GF-D8 (cell line): ENCODE measurements around the gene GPC6.

Experiments
- DNase-seq: peaks from one replicate; lab custom pipeline; 2025; lab: John Stamatoyannopoulos, UW

GPC6 gene

DNA sequence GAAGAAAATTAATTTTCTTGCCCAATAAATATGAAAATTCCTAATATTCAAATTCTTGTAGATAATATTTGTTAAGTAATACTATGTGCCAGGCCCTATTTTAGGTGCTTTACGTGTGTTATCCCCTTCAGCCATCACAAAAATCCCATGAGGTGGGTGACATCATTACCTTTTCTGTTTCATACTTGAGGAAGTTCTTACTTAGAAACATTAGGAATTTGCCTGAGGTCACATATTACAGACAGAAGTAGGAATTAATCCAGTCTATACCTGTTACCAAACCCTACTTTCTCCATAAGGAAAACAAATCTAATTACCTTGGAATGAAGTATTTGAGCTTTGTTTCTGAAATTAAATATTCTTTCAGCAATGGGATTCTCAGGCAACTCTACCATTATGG, 336.1 kb downstream of the GPC6 start:
- no peak for DNase-seq

- no peak for DNase-seq
Measured at GRCh38 chr13:93577105-93577504, 350.5 kb downstream of the GPC6 start.

DNA sequence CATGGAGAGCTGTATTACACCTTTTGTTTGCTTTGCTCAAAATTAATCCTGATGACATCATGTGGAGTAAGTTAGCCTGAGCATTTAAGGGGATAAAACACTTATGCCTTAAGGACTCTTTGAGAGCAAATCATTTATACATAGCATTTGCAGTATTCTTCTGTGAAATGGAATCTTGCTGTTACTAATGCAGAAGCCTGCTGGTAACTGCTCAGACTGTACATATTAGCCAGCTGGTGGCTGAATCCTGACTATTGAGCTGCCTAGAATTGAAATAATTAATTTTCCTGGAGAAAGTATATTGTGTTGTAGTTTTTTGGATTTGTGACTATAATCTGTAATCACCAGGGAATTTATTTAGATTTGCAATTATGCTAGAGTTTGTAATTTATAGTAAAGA, 363.2 kb downstream of the GPC6 start:
- DNase-seq = no peak

- no peak for DNase-seq
Measured at GRCh38 chr13:93603043-93603442, 376.4 kb downstream of the GPC6 start.

- no peak for DNase-seq
Measured at GRCh38 chr13:93614776-93615175, 388.2 kb downstream of the GPC6 start.

GRCh38 chr13:93620181-93620765, 393.7 kb downstream of the GPC6 start:
- no peak for DNase-seq

DNA sequence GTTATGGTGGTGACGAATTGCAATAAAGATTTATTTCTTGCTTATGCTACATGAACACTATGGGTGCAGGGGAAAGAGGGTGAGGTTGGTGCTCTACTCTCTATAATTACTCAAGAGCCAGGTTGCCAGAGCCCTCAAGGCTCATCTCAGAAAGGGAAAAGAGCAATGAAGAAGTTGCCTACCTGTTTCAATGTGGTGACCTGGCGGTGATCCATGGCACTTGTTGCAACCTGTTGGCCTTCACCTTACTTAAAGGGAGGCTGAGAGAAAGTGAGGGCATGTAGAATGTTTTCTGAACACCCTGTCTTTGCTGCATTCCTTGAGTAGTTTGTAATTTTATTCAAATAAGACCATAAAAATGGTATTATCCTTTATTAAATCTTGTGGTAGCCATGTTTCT, 394.4 kb downstream of the GPC6 start:
- DNase-seq = no peak

- no peak for DNase-seq
Measured at GRCh38 chr13:93621966-93622365, 395.4 kb downstream of the GPC6 start.

GRCh38 chr13:93624311-93624777, 397.7 kb downstream of the GPC6 start:
- DNase-seq = no peak

DNA sequence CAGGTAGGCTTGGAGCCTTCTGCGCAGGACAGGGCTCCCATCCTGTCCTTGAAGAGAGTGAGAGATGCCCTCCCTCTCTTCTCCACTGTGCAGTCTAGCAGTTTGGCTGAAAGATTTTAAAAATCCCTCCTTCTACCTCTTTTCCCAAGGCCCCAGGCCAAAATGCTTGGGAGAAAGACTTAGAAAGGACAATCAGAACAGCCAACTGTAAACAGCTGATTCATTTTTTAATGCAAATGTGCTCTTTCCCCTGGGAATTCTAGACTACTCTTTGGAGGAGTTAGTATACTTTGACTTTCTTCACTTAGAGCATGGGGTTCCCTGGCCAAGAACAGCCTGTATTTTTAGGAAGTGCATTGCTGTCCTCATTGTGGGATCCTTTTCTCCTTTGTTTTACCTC, 398.9 kb downstream of the GPC6 start:
- DNase-seq = no peak

- DNase-seq = no peak
Measured at GRCh38 chr13:93628136-93628797, 401.7 kb downstream of the GPC6 start.

DNA sequence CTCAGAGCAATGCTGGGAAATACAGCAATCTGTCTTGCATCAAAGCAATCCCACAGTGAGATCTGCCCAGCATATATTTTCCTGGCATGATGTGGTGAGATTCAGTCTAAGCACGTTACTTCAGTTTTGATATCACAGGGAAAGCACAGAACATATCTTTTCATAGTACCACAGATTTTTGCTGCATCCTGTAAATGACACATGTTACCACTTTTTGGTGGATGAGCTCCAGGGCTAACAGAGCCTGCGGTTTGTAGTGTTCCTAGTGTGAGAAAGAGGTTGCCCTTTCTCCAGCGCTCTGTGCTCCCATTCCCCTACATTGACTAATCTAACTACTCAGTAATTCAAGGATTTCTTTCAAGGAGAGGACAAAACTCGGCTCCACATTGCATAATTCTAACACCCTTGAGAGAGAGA, 409.0 kb downstream of the GPC6 start:
- DNase-seq = no peak

- DNase-seq = no peak
Measured at GRCh38 chr13:93637852-93638251, 411.2 kb downstream of the GPC6 start.

DNA sequence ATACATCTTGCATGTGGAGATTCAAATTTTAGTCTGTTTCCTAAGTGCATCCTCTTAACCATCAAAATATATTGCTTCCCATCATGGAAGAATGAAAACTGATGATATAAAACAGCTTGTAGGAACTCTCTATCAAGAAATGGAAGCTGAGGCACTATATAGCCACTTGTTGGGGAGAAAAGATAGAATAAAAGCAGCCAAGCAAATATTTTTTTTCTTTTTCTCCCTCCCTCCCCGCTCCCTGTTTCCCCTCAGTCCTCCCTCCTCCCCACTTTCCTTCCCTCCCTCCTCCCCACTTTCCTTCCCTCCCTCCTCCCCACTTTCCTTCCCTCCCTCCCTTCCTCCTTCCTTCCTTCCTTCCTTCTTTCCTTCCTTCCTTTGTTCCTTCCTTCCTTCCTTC, 413.8 kb downstream of the GPC6 start:
- DNase-seq = no peak

- no peak for DNase-seq
Measured at GRCh38 chr13:93646245-93646644, 419.6 kb downstream of the GPC6 start.

GRCh38 chr13:93649496-93649895, 422.9 kb downstream of the GPC6 start:
- no peak for DNase-seq

GRCh38 chr13:93653776-93654175, 427.2 kb downstream of the GPC6 start:
- DNase-seq = no peak

- no peak for DNase-seq
Measured at GRCh38 chr13:93655154-93655553, 428.5 kb downstream of the GPC6 start.

GRCh38 chr13:93660391-93661063, 433.9 kb downstream of the GPC6 start:
- no peak for DNase-seq

DNA sequence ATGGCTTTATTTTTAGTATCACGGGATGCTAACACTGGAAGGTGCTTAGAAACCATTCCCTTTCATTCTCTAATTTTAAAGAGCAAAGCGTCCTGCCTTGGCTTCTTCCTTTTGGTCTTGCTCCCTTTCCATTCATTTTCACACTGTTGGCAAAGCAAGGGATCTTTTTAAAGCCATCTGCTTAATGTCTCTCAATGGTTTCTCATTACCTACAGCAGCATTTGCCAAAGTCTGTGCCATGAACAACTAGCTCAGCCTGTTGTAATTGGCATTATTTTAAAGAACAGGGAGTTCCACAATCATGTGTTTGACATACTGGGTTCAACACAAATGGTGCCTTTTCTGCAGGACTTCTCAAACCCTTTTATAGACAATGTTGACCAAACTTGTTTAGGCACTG, 444.3 kb downstream of the GPC6 start:
- DNase-seq = no peak

DNA sequence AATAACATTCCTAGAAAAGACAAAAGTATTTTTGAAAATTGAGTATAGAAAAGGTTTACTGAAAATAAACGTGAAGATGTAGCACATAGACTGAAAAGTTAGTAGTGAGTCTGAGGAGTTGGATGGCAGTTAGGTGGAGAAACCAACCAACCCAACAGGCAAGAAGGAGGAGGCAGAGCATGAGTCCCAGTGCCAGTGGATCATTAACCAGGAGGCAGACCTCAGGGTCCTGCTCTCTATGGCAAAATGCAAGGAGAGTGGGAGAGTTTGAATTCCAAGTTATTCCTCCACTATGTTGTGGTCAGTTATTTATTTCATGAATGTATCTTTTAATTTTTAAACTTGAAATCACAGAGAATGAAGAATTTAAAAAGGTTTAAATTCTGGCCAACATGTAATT, 446.4 kb downstream of the GPC6 start:
- DNase-seq = no peak

DNA sequence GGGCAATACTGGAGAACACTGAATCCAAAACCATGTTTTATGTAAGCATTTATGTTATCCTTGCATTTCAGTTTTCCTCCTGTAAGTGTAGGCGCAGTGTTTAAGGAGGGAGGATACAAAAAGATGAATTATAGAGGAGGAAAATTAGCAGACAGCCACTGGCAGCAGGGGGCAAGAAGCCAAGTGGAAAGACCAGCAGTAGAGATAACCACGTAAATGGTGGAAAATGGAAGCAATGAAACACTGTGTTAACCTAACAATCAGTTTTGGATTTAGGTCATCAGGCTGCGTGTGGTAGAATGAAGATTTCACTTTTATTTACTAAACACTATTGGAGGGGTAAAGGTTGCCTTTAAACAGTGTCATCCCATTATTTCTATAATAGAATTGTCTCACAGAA, 447.3 kb downstream of the GPC6 start:
- no peak for DNase-seq

DNA sequence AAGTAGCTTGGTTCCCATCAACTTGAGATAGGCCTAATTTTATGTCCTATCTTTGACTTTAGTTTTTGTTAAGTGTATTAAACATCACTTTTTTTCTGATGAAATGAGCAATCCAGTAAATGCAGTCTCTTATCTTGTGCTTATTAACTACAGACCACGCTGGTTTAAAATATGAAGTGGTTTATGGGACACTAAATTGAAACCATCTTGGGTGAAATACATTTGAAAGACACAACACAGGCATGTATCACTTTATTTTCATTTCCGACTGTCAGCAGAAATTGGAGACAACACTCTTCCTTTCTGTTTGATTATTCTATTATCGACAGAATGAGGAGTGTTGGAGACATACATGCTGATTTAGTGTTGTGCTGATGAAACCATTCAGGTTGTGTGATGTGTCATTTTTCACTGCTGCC, 447.7 kb downstream of the GPC6 start:
- DNase-seq = no peak

DNA sequence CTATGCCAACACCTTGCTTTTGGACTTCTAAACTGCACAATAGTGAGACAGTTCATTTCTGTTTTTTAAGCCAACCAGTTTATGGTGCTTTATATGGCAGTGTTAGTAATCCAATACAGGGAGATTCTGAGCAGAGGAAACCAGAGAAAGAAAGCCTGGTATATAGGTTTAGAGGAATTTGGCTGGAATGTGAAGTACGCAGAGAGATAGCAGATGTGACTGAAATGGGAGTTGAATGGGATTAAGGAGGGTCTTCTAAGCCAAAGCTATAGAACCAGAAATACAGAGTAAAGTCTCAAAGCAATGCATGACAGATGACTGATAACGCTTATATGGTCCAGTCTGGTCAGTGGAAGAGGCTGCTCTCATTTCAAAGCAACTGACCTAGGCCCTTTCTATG, 453.7 kb downstream of the GPC6 start:
- DNase-seq = no peak
